Astrocyte of the cerebellum (primary cell): ENCODE measurements around the gene OR7C1.
A peak's percentile ranks its signal among the peaks of the same experiment; 100 is the strongest.
"Not testable (repeated sequence)": the region's sequence is repeated elsewhere in the genome, so short reads cannot be mapped to it uniquely, and the experiment has no call there.

ENCODE experiments used
- DNase-seq: peaks from one replicate; pipeline ENCODE4 v3.0.0-alpha.2; 2011; ENCODE audit warnings: low read depth
- H3K4me3 ChIP-seq: 2 replicates; pipeline ENCODE4 v1.5.1; 2011; ENCODE audit warnings: mild to moderate bottlenecking, low read depth, low read length, moderate library complexity
- in situ Hi-C: cut with HindIII; loops from 2 replicates; pipeline ENCODE4 v1.10.0; 2017; ENCODE audit warnings: low sequenced_read_pairs
- TF ChIP-seq, protein P1 (sequence below): IDR thresholded peaks from 2 replicates; pipeline ENCODE4 v1.5.1; 2012; ENCODE audit warnings: low read length, low read depth, moderate library complexity, mild to moderate bottlenecking; ENCODE audit errors: missing control alignments

The OR7C1 gene

DNA sequence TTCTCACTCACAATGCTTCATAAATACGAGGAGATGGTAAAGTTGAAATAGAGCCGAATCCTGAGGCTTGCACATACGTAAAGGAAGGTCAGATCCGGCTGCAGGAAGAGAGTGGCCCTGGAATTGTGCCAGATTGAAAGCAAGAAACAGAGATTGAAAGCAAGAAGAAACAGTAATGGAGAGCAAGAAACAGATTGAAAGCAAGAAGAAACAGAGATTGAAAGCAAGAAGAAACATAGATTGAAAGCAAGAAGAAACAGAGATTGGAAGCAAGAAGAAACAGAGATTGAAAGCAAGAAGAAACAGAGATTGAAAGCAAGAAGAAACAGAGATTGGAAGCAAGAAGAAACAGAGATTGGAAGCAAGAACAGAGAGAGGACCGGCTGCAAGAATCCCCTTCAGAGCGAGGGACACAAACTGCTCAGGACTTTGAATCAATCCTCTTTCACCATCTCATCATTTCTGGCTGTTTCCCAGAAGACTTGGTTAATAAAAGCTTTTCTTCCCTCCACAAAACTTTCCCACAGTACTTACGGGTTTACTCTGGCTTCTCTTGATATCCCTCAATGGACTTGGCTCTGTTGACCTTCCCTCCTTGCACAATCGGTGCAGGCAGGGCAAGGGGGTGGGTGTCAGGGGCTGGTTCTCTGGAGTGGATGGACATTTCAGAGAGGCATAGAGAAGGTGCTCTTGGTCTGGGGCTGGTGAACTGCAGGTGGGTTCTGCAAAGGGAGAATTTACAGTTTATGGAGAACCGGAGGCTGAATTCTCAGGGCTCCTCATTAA is 25.5 kb downstream of the OR7C1 start:
- in situ Hi-C loops = no loop called here
- no peak overlapping the region for H3K4me3 ChIP-seq
- TF ChIP-seq, protein P1, sequence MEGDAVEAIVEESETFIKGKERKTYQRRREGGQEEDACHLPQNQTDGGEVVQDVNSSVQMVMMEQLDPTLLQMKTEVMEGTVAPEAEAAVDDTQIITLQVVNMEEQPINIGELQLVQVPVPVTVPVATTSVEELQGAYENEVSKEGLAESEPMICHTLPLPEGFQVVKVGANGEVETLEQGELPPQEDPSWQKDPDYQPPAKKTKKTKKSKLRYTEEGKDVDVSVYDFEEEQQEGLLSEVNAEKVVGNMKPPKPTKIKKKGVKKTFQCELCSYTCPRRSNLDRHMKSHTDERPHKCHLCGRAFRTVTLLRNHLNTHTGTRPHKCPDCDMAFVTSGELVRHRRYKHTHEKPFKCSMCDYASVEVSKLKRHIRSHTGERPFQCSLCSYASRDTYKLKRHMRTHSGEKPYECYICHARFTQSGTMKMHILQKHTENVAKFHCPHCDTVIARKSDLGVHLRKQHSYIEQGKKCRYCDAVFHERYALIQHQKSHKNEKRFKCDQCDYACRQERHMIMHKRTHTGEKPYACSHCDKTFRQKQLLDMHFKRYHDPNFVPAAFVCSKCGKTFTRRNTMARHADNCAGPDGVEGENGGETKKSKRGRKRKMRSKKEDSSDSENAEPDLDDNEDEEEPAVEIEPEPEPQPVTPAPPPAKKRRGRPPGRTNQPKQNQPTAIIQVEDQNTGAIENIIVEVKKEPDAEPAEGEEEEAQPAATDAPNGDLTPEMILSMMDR = no peak
- DNase-seq = no peak

GRCh38 chr19:14804765-14805164 is 30.2 kb downstream of the OR7C1 start:
- no peak overlapping the region for H3K4me3 ChIP-seq
- DNase-seq = no peak
- TF ChIP-seq, protein P1 = no peak
- in situ Hi-C loops = no loop called here

DNA sequence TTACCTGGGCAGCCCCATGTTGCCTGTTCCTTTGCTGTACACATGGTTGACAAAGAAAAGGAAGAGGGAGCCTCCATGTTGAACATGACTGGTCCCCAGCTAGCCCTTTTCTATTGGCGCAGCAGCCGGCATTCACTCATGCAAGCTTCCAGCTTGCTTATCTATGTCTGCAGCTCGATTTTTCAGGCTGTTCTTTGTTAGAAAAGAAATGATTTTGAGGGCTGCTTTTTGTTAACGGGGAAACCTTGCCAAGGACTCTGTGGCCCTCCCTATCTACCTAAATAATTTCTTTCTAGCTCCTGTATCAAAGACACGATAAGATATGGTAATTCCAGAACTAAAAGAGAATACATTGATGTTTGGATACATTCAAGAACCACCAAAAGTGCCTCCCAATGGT is 36.2 kb downstream of the OR7C1 start:
- no peak overlapping the region for H3K4me3 ChIP-seq
- TF ChIP-seq, protein P1 = no peak
- in situ Hi-C loops = no loop called here
- DNase-seq = no peak

GRCh38 chr19:14796021-14796420 is 39.0 kb downstream of the OR7C1 start:
- in situ Hi-C loops = no loop called here
- TF ChIP-seq, protein P1 = no peak
- H3K4me3 ChIP-seq = no peak overlapping the region
- DNase-seq = no peak

- in situ Hi-C loops = no loop called here
- TF ChIP-seq, protein P1 = no peak
- no peak overlapping the region for H3K4me3 ChIP-seq
- DNase-seq = no peak
Measured at GRCh38 chr19:14795078-14795721, 39.8 kb downstream of the OR7C1 start.

- in situ Hi-C loops, H3K4me3 ChIP-seq, DNase-seq: not testable (repeated sequence)
Measured at GRCh38 chr19:14792250-14792649, 42.7 kb downstream of the OR7C1 start.

DNA sequence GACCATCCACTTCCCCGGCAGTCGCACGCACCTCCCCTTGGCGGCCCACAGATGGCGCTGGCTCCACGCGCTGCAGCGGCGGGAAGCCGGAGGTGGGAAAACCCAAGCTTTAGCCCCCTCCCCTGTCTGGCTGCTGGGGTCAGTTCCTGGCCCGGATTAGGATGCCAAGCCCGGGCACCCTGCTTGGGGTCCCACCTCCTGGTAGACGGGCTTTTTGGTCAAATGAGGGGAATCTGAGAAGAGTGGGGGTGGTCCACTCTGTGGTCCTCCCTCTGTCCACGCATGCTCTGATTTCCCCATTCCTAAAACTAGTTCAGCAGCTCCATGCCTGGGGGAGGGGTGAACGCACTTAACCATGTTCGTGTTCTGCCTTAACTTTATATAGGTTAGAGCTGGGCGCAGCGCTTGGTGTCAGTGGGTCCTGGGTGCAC is 48.5 kb downstream of the OR7C1 start:
- DNase-seq = no peak
- TF ChIP-seq, protein P1 = peak; percentile 21
- in situ Hi-C loops = no loop called here
- no peak overlapping the region for H3K4me3 ChIP-seq

GRCh38 chr19:14785102-14785793 is 49.7 kb downstream of the OR7C1 start:
- H3K4me3 ChIP-seq, in situ Hi-C loops, DNase-seq: not testable (repeated sequence)

DNA sequence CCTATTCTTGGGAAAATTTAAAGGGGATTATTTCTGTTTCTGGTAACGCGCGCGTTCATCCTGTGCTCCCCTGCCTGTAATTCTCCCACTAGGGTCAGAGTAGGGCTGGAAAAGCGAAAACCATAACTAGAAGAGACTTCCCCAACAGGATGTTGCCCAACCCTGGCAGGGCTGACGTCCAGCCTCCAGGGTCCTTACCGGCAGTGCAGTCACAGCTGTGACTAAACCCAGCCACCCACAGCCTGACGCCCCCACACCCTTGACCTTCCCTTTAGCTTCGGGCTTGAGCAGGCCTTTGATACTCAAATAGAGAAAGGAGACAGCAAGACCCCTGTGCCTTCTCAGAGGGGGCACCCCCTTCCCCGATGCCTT is 50.3 kb downstream of the OR7C1 start:
- DNase-seq = not testable (repeated sequence)

More for the DNA sequence above, 50.3 kb downstream of the OR7C1 start:
- in situ Hi-C loops, H3K4me3 ChIP-seq: not testable (repeated sequence)
